A673 (cell line): Measurements from ENCODE around the gene TXNDC17. TPM values are rescaled to one million over a fixed set of nuclear protein-coding genes. Genes with fewer than 3 reads are reported as not detected.

ENCODE experiments used
- BruUV-seq: library from RNA; stranded (reverse); fragments of 400-500 nt; replicated peaks from 2 replicates; lab custom pipeline; 2021; lab: Mats Ljungman, UMichigan
- CTCF ChIA-PET: fragments of 300-600 bp; sonication (Branson Sonifier 250); formaldehyde crosslinking; loops from one replicate; lab custom pipeline; 2022; ENCODE audit warnings: antibody characterized with exemption; lab: Charles Lee
- POLR2A ChIA-PET: fragments of 300-600 bp; sonication (Branson Sonifier 250); formaldehyde crosslinking; loops from one replicate; lab custom pipeline; 2022; ENCODE audit warnings: antibody characterized with exemption; ENCODE audit not compliant: low non-redundant PET; lab: Charles Lee
- DNase-seq: peaks from one replicate; pipeline ENCODE4 v3.0.0-alpha.2; 2015; ENCODE audit warnings: low spot score
- H3K27ac ChIP-seq: fragments of 200-600 bp; sonication (generic); 2 replicates; pipeline ENCODE4 v1.5.1; 2016; ENCODE audit warnings: mixed run types, low read depth, mild to moderate bottlenecking, mixed read lengths, antibody characterized with exemption, low read length; ENCODE audit not compliant: poor library complexity, severe bottlenecking
- H3K27me3 ChIP-seq: fragments of 200-600 bp; sonication (generic); replicated peaks from 2 replicates; pipeline ENCODE4 v1.6.1; 2017; ENCODE audit warnings: mixed run types, low read depth, mild to moderate bottlenecking, mixed read lengths, antibody characterized with exemption, low read length; ENCODE audit not compliant: insufficient read depth, poor library complexity
- H3K36me3 ChIP-seq: fragments of 200-600 bp; sonication (generic); 2 replicates; pipeline ENCODE4 v1.6.1; 2016; ENCODE audit warnings: mixed run types, mild to moderate bottlenecking, mixed read lengths, antibody characterized with exemption, low read length; ENCODE audit not compliant: insufficient read depth, poor library complexity, severe bottlenecking
- H3K4me1 ChIP-seq: fragments of 200-600 bp; sonication (generic); 2 replicates; pipeline ENCODE4 v1.6.1; 2017; ENCODE audit warnings: mixed run types, mild to moderate bottlenecking, mixed read lengths, antibody characterized with exemption, low read length; ENCODE audit not compliant: insufficient read depth, poor library complexity, severe bottlenecking
- H3K4me3 ChIP-seq: fragments of 200-600 bp; sonication (generic); 2 replicates; pipeline ENCODE4 v1.5.1; 2016; ENCODE audit warnings: low read depth, mixed run types, mild to moderate bottlenecking, mixed read lengths, low read length; ENCODE audit not compliant: poor library complexity, severe bottlenecking
- H3K9me3 ChIP-seq: fragments of 200-600 bp; sonication (generic); 2 replicates; pipeline ENCODE4 v1.6.1; 2016; ENCODE audit warnings: mixed run types, low read depth, mild to moderate bottlenecking, mixed read lengths, antibody characterized with exemption, low read length; ENCODE audit not compliant: poor library complexity, severe bottlenecking
- EZH2 ChIP-seq: fragments of 200-600 bp; sonication (generic); IDR thresholded peaks from 2 replicates; pipeline ENCODE4 v1.6.1; 2017; ENCODE audit warnings: borderline replicate concordance, low read depth, mild to moderate bottlenecking, mixed read lengths, antibody characterized with exemption, low read length; ENCODE audit not compliant: poor library complexity, severe bottlenecking
- intact Hi-C: fragments of 100-400 bp; cut with micrococcal nuclease; formaldehyde crosslinking; loops from one replicate; pipeline ENCODE4 v1.10.0; 2022; ENCODE audit not compliant: unreplicated experiment
- total RNA-seq: library from RNA; stranded (reverse); gene quantifications from 2 replicates; pipeline ENCODE4 v1.2.3, GENCODE V29; 2021
- TF ChIP-seq, protein P1 (sequence below): fragments of 300-800, 200-600 bp; sonication (generic); conservative IDR thresholded peaks from 2 replicates; pipeline ENCODE4 v1.5.1; 2017; ENCODE audit warnings: low read depth, mild to moderate bottlenecking, antibody characterized with exemption, low read length, moderate library complexity, mixed read lengths

Gene TXNDC17
- total RNA-seq, 1 experiment from 2014 or later, result 147 TPM

DNA sequence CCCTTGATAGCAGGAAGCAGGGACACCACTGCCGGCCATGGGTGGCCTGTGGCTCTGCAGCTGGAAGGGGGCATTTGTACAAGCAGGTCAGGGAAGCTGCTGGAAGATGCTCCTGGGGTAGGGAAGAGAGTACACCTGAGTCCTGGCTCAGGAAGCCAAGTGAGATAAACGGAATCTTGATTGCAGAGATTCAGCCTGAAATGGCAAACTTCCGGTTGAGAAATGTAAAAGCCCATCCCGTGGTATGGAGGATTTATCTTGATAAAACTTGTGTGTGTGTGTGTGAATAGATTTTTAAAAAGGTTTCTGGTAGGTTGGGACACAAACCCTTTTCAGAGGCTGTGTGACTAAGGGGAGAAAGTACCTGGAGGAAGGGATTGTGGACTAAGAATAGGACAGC, 40.3 kb downstream of the TXNDC17 start:
- no peaks in the 10 kb centered on the region for H3K4me1 ChIP-seq
- BruUV-seq, result no TSS peak
- H3K27me3 ChIP-seq, result peaks cover 16% of the 10 kb centered on the region
- no peak for TF ChIP-seq EZH2
- TF ChIP-seq, protein P1, sequence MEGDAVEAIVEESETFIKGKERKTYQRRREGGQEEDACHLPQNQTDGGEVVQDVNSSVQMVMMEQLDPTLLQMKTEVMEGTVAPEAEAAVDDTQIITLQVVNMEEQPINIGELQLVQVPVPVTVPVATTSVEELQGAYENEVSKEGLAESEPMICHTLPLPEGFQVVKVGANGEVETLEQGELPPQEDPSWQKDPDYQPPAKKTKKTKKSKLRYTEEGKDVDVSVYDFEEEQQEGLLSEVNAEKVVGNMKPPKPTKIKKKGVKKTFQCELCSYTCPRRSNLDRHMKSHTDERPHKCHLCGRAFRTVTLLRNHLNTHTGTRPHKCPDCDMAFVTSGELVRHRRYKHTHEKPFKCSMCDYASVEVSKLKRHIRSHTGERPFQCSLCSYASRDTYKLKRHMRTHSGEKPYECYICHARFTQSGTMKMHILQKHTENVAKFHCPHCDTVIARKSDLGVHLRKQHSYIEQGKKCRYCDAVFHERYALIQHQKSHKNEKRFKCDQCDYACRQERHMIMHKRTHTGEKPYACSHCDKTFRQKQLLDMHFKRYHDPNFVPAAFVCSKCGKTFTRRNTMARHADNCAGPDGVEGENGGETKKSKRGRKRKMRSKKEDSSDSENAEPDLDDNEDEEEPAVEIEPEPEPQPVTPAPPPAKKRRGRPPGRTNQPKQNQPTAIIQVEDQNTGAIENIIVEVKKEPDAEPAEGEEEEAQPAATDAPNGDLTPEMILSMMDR, result no peak
- intact Hi-C loops, result no loop called here
- H3K36me3 ChIP-seq, result no peaks in the 10 kb centered on the region
- ChIA-PET POLR2A (no interaction called here), CTCF (interaction anchor here (0.6 kb wide), 1 partner anchor 15 kb away, joined by 3 read pairs; no protein-coding TSS in a partner anchor)
- no peak overlapping the region for H3K4me3 ChIP-seq
- H3K9me3 ChIP-seq, result no peaks in the 10 kb centered on the region
- H3K27ac ChIP-seq, result no peak overlapping the region
- no peak for DNase-seq

DNA sequence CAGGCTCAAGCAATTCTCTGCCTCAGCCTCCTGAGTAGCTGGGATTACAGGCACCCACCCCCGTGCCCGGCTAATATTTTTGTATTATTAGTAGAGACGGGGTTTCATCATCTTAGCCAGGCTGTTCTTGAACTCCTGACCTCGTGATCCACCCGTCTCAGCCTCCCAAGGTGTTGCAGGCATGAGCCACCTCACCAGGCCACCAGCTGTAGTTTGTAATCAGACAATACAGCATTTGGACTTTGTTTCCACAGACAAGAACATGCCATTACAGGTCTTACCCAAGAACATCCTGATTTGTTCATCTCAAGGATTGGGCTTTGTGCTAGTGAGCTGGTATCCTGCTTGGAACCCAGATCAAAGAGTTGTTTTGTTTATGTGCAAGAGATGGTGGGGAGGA, 40.8 kb downstream of the TXNDC17 start:
- Histone ChIP-seq H3K27me3 (peaks cover 16% of the 10 kb centered on the region), H3K36me3 (no peaks in the 10 kb centered on the region), H3K9me3 (no peaks in the 10 kb centered on the region), H3K27ac (no peak overlapping the region), H3K4me3 (no peak overlapping the region), H3K4me1 (no peaks in the 10 kb centered on the region)
- intact Hi-C loops, result no loop called here
- no TSS peak for BruUV-seq
- no peak for TF ChIP-seq EZH2
- TF ChIP-seq, protein P1, result no peak
- CTCF ChIA-PET, result interaction anchor here (0.6 kb wide), 1 partner anchor 15 kb away, joined by 3 read pairs; no protein-coding TSS in a partner anchor
- POLR2A ChIA-PET, result no interaction called here
- no peak for DNase-seq

DNA sequence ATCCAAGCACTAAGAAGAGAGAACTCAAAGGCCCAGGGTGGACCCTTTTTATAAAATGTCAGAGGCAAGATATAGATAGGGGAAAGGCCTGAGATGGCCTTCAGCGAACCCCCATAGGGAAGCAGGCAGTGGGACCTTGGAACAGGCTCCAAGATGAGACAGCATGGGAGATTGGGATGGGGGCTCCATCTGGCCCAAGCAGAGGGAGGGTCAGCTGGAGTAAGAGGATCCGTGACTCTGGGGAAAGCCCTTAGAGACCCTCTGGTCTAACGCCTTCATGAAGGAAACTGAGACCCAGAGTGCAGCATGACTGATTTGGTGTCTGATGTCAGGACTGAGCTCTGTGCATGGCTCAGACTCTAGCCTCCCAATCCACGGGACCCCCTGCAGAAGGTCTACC, 41.5 kb downstream of the TXNDC17 start:
- no peak for DNase-seq
- no TSS peak for BruUV-seq
- intact Hi-C loops, result no loop called here
- Histone ChIP-seq H3K27ac (no peak overlapping the region), H3K4me1 (no peaks in the 10 kb centered on the region), H3K9me3 (no peaks in the 10 kb centered on the region), H3K4me3 (no peak overlapping the region), H3K36me3 (no peaks in the 10 kb centered on the region), H3K27me3 (peaks cover 16% of the 10 kb centered on the region)
- TF ChIP-seq EZH2, result no peak
- TF ChIP-seq, protein P1, result no peak
- POLR2A ChIA-PET, result no interaction called here
- CTCF ChIA-PET, result no interaction called here
